NCI-H2227 (cell line): ENCODE measurements around the gene RAB3A.
"Not testable (repeated sequence)": the region's sequence is repeated elsewhere in the genome, so short reads cannot be mapped to it uniquely, and the experiment has no call there.

Experiments
- DNase-seq: peaks from one replicate; lab custom pipeline; 2025; ENCODE audit not compliant: unreplicated experiment; lab: John Stamatoyannopoulos, UW

Gene RAB3A

GRCh38 chr19:18224525-18225354, 20.9 kb upstream of the RAB3A start:
- DNase-seq, result peak; percentile 98

GRCh38 chr19:18223860-18224524, 20.1 kb upstream of the RAB3A start:
- DNase-seq, result peak; percentile 41

GRCh38 chr19:18221815-18222725, 18.2 kb upstream of the RAB3A start:
- no peak for DNase-seq

GRCh38 chr19:18220632-18221275, 16.9 kb upstream of the RAB3A start:
- DNase-seq, result peak; percentile 15

- DNase-seq, result no peak
Observed at GRCh38 chr19:18219911-18220631, 16.2 kb upstream of the RAB3A start.

GRCh38 chr19:18218600-18218999, 14.8 kb upstream of the RAB3A start:
- DNase-seq, result no peak

- DNase-seq, result no peak
Observed at GRCh38 chr19:18218159-18218558, 14.3 kb upstream of the RAB3A start.

- no peak for DNase-seq
Observed at GRCh38 chr19:18216789-18217188, 12.9 kb upstream of the RAB3A start.

- DNase-seq, result no peak
Observed at GRCh38 chr19:18214779-18215433, 11.1 kb upstream of the RAB3A start.

GRCh38 chr19:18211683-18212082, 7.8 kb upstream of the RAB3A start:
- DNase-seq, result no peak

GRCh38 chr19:18209912-18210311, 6.1 kb upstream of the RAB3A start:
- DNase-seq, result not testable (repeated sequence)

- peak; percentile 24 for DNase-seq
Observed at GRCh38 chr19:18208098-18208951, 4.5 kb upstream of the RAB3A start.

- no peak for DNase-seq
Observed at GRCh38 chr19:18206018-18206417, 2.2 kb upstream of the RAB3A start.

- DNase-seq, result peak; percentile 71
Observed at GRCh38 chr19:18205200-18205892, 1.5 kb upstream of the RAB3A start.

- peak; percentile 86 for DNase-seq
Observed at GRCh38 chr19:18204394-18205199, 755 bp upstream of the RAB3A start.

GRCh38 chr19:18203408-18203862, 407 bp downstream of the RAB3A start:
- DNase-seq, result peak; percentile 66

- DNase-seq, result peak; percentile 46
Observed at GRCh38 chr19:18202778-18203407, 949 bp downstream of the RAB3A start.
